GM18498 (cell line): ENCODE measurements around the gene CRYBB1.

ENCODE experiments used
- ATAC-seq: cut with Tn5 transposase; IDR thresholded peaks from one replicate; pipeline ENCODE4 v1.9.1; 2021; ENCODE audit warnings: mild to moderate bottlenecking, moderate library complexity; ENCODE audit not compliant: unreplicated experiment

CRYBB1 gene

DNA sequence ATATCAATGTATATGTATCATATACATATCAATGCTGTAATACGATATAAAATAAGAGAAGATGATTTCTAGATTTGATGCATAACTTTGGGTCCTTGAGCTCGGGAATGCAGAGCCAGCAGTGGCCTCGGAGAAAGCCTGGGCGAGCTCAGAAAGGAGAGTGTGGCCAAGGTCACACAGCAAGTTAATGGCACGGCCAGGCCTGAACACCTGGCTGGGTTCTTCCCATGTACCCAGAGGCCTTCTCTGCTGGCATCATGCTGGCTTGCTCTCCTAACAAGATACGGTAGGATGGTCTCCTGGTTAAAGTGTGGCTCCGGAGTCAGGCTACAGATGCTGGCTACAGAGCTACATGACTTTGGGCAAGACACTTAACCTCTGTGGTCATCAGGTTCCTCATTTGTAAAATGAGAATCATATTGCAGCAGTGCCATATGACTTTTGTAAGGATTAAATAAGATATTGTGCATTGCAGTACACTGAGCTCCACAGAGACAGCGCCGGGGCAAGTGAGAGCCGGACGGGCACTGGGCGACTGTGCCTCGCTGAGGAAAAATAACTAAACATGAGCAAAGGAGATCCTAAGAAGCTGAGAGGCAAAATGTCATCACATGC, 57.8 kb downstream of the CRYBB1 start:
- no peak for ATAC-seq

- ATAC-seq = no peak
Observed at GRCh38 chr22:26558248-26558895, 59.5 kb downstream of the CRYBB1 start.

- ATAC-seq = no peak
Observed at GRCh38 chr22:26556904-26557303, 60.9 kb downstream of the CRYBB1 start.

- no peak for ATAC-seq
Observed at GRCh38 chr22:26555478-26555877, 62.3 kb downstream of the CRYBB1 start.

DNA sequence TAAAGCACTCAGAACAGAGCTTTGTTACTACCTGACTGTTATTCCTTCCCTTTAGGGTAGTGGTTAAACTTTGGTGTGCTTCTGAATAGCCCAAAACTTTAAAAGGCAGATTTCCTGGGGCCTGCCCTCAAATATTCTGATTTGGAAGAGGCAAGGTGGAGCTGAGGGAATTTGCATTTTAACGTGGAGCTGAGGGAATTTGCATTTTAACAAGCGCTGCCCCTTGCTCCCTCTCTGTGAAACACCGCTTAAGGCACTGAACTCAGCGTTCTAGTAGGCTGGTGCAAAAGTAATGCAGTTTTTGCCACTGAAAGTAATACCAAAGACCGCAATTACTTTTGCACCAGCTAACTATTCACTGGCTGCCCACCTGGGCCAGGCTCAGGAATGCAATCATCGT, 62.9 kb downstream of the CRYBB1 start:
- ATAC-seq = no peak

- no peak for ATAC-seq
Observed at GRCh38 chr22:26553056-26553752, 64.6 kb downstream of the CRYBB1 start.

GRCh38 chr22:26552466-26552865, 65.4 kb downstream of the CRYBB1 start:
- no peak for ATAC-seq

DNA sequence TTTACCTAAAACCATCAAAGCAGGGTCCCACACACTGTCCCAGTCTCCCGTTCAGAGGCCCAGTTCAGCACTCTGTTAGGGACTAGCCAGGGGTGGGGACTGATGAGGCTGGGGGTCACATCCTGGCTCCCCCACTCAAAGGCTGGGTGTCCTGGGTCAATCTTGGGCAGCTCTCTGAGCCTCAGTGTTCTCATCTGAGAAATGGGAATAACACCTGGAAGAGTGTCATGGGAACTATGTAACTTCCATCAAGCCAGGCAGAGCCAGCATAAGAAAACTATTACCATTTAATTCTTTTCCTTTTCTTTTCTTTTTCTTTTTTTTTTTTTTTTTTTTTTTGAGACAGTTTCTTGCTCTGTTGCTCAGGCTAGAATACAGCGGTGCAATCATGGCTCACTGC, 66.3 kb downstream of the CRYBB1 start:
- ATAC-seq = no peak

DNA sequence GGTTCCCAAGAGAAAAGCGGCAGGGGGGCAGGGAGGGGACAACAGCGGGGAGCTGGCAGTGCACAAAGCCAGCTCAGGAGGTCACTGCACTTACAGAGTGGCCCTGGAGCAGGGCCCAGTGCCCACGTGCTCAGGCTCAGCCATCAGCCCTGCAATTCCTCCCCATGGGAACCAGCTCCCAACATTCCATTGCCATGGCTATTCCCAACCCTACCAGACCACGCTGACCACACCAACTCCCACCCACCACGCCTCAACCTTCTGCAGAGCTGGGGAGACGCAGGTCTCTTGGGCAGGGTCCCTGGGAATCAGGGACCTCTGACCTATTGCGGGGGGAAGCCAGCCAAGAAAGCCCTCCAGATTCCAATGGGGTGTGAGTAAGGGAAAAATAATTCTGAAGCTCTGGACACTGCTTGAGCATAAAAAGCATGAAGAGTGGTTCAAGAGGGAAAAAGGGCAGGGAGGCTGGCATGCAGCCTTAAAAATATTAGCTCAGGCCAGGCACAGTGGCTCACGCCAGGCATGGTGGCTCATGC, 67.3 kb downstream of the CRYBB1 start:
- no peak for ATAC-seq

- ATAC-seq = no peak
Observed at GRCh38 chr22:26549902-26550497, 67.8 kb downstream of the CRYBB1 start.
